Activated B cell treated with CpG ODN at 0.5 μM for 24 hours (primary cell): ENCODE measurements around the gene CYS1. TPM values are rescaled to one million over a fixed set of nuclear protein-coding genes. Genes with fewer than 3 reads are reported as not detected.

Experiments used
- ATAC-seq: fragments of 200-7000 bp; cut with Tn5 transposase; one replicate; pipeline ENCODE4 v1.10.0; 2021; ENCODE audit warnings: low read depth, mild to moderate bottlenecking, moderate library complexity
- CTCF ChIA-PET: fragments of 350-600 bp; sonication (Branson Sonifier 250); formaldehyde crosslinking; loops from one replicate; lab custom pipeline; 2021; ENCODE audit warnings: antibody characterized with exemption; lab: Charles Lee
- POLR2A ChIA-PET: fragments of 350-600 bp; sonication (Branson Sonifier 250); formaldehyde crosslinking; loops from one replicate; lab custom pipeline; 2021; ENCODE audit warnings: antibody characterized with exemption; lab: Charles Lee
- DNase-seq: peaks from one replicate; pipeline ENCODE4 v3.0.0; 2022
- H3K27ac Mint-ChIP-seq: one replicate; pipeline ENCODE4 v1.8.0; 2020; ENCODE audit warnings: mixed read lengths
- H3K27me3 Mint-ChIP-seq: one replicate; pipeline ENCODE4 v1.8.0; 2021; ENCODE audit warnings: mixed read lengths
- H3K36me3 Mint-ChIP-seq: one replicate; pipeline ENCODE4 v1.8.0; 2021; ENCODE audit warnings: low read depth, mixed read lengths
- H3K4me1 Mint-ChIP-seq: one replicate; pipeline ENCODE4 v1.8.0; 2021; ENCODE audit warnings: mixed read lengths
- H3K4me3 Mint-ChIP-seq: one replicate; pipeline ENCODE4 v1.8.0; 2020; ENCODE audit warnings: mild to moderate bottlenecking, mixed read lengths
- H3K9me3 Mint-ChIP-seq: one replicate; pipeline ENCODE4 v1.8.0; 2020; ENCODE audit warnings: mixed read lengths
- intact Hi-C: fragments of 100-400 bp; cut with micrococcal nuclease; formaldehyde crosslinking; loops from one replicate; pipeline ENCODE4 v1.15.1; 2024
- total RNA-seq: library from RNA; stranded (reverse); gene quantifications from 2 replicates; pipeline ENCODE4 v1.2.3, GENCODE V29; 2022
- TF ChIP-seq, protein P1 (sequence below): fragments of 200-600 bp; IDR thresholded peaks from one replicate; pipeline ENCODE4 v1.8.0; 2022; ENCODE audit warnings: antibody characterized with exemption, mild to moderate bottlenecking

The CYS1 gene
- total RNA-seq, 1 donor from 2014 or later, result 0.42 TPM

DNA sequence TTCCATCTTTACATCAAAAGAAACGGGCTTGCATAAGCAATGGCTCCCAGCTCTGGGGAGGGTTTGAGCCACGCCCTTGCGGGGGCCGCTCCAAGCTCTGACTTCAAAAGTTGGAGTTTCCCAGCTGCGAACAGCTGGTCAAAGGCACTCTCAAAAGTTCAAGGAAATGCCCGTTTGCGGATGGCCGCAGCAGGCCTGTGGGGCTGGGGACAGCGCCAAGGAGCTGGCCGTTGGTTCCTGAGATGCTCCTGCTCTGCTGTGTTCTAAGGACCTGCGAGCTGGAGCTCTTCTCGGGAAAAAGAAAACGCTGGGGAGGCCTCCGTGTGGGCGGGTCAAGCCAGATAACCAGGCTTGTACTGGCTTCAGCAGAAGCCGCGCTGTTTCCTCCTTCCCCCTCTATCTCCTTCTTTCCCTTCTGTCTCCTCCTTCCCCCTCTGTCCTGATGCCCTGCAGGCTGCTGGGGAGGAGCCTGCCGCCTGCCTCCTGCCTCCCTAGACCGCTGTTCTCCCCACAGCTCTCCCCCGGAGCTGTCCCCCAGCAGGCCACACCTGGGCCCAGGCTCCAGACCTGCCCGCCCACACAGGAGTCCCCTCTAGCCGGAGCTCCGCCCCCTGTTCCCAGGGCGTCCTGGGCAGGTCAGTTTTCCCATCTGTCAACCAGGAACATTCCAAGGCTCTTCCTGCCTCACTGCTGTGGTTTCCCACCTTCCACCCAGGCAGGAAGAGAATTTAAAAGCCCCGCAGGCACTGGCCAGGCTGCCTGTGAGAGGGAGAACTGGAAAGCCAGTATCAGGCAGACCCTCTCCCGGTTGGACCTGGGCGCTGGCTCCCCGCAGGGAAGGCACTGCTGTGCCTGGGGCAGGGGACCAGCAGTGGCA lies 22.7 kb downstream of the CYS1 start:
- ChIA-PET POLR2A (no interaction called here), CTCF (interaction anchor here (1.4 to 1.9 kb wide), 3 partner anchors 15 to 377 kb away, joined by 7 to 10 read pairs (median 7); no protein-coding TSS in a partner anchor)
- ATAC-seq (no peak), DNase-seq (no peak)
- H3K36me3 Mint-ChIP-seq, result peaks cover 32% of the 10 kb centered on the region
- TF ChIP-seq, protein P1, sequence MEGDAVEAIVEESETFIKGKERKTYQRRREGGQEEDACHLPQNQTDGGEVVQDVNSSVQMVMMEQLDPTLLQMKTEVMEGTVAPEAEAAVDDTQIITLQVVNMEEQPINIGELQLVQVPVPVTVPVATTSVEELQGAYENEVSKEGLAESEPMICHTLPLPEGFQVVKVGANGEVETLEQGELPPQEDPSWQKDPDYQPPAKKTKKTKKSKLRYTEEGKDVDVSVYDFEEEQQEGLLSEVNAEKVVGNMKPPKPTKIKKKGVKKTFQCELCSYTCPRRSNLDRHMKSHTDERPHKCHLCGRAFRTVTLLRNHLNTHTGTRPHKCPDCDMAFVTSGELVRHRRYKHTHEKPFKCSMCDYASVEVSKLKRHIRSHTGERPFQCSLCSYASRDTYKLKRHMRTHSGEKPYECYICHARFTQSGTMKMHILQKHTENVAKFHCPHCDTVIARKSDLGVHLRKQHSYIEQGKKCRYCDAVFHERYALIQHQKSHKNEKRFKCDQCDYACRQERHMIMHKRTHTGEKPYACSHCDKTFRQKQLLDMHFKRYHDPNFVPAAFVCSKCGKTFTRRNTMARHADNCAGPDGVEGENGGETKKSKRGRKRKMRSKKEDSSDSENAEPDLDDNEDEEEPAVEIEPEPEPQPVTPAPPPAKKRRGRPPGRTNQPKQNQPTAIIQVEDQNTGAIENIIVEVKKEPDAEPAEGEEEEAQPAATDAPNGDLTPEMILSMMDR, result no peak
- H3K4me1 Mint-ChIP-seq, result peaks cover 4% of the 10 kb centered on the region
- H3K9me3 Mint-ChIP-seq, result no peaks in the 10 kb centered on the region
- H3K27ac Mint-ChIP-seq, result no peak overlapping the region
- H3K27me3 Mint-ChIP-seq, result peaks cover 3% of the 10 kb centered on the region
- H3K4me3 Mint-ChIP-seq, result no peak overlapping the region
- intact Hi-C loops, result no loop called here

DNA sequence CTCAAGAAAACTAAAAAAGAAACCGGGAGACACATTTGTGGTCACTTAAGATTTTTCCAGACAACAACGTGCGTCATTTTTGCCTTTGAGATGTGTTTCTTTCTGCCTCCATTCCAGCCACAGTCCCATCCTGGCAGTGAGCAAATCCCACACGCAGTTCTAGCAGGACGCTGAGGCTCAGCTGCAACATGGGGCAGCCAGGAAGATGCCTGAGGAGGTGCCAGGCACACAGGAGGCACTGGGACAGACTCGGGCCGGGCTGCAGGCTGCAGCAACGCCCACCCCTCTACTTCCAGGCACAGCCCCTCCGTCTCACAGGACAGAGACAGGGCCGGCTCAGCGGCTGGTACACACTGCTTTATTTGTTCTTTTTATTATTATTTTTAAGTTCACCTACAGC lies 23.8 kb downstream of the CYS1 start:
- intact Hi-C loops, result no loop called here
- H3K36me3 Mint-ChIP-seq, result peaks cover 39% of the 10 kb centered on the region

DNA sequence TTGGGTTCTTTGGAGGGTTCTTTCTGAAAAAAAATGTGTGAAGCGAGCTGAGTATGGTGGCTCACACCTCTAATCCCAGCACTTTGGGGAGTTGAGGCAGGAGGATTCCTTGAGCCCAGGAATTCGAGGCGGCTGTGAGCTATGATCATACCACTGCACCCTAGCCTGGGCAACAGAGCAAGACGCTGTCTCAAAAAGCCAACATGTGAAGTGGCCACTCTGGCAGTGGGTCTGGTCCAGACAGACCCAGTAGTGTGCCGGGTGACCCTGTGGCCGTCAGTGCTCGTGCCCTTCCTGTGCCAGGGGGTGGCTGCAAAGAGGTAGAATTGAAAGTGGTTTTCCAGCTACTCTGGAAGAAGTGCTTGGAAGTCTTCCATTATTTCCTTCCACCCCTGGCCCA lies 25.2 kb downstream of the CYS1 start:
- TF ChIP-seq, protein P1, result no peak
- H3K9me3 Mint-ChIP-seq, result no peaks in the 10 kb centered on the region
- peaks cover 4% of the 10 kb centered on the region for H3K4me1 Mint-ChIP-seq
- H3K4me3 Mint-ChIP-seq, result no peak overlapping the region
- POLR2A ChIA-PET, result no interaction called here
- DNase-seq, result no peak
- intact Hi-C loops, result no loop called here
- ATAC-seq, result no peak
- peaks cover 44% of the 10 kb centered on the region for H3K36me3 Mint-ChIP-seq
- CTCF ChIA-PET, result no interaction called here
- no peak overlapping the region for H3K27ac Mint-ChIP-seq
- peaks cover 3% of the 10 kb centered on the region for H3K27me3 Mint-ChIP-seq

More for the DNA sequence above, 23.8 kb downstream of the CYS1 start:
- H3K27ac Mint-ChIP-seq, result no peak overlapping the region
- TF ChIP-seq, protein P1, result no peak
- no peak for DNase-seq
- CTCF ChIA-PET, result interaction anchor here (1.4 to 1.9 kb wide), 2 partner anchors 73 to 378 kb away, joined by 7 to 10 read pairs; no protein-coding TSS in a partner anchor
- H3K9me3 Mint-ChIP-seq, result no peaks in the 10 kb centered on the region
- peaks cover 4% of the 10 kb centered on the region for H3K4me1 Mint-ChIP-seq
- POLR2A ChIA-PET, result no interaction called here
- ATAC-seq, result no peak
- H3K27me3 Mint-ChIP-seq, result peaks cover 3% of the 10 kb centered on the region
- no peak overlapping the region for H3K4me3 Mint-ChIP-seq

DNA sequence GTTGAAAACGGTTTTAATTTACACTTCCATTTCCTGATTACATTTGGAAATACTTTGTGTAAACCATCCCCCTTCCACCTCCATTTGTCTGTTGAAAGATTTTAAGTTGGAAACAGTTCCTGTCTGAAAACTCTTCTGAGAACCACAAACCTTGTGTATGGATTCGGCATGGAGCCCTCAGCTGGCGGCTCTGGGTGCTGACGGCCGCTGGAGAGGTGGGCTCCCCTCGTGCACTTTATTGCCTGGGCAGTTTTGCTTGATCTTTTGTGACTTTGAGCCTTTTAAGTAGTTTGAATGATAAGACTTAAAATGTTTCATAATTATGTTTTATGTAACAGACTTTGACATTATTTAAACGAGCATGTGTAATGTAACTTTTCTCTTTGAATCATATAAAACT lies 25.8 kb downstream of the CYS1 start:
- no peak for ATAC-seq
- CTCF ChIA-PET, result interaction anchor here (11.1 kb wide), 1 partner anchor 71 kb away, joined by 208 read pairs; no protein-coding TSS in a partner anchor
- Mint-ChIP-seq H3K27me3 (peaks cover 3% of the 10 kb centered on the region), H3K4me3 (no peak overlapping the region), H3K27ac (no peak overlapping the region), H3K4me1 (peaks cover 4% of the 10 kb centered on the region), H3K36me3 (peaks cover 50% of the 10 kb centered on the region), H3K9me3 (no peaks in the 10 kb centered on the region)
- no peak for DNase-seq
- TF ChIP-seq, protein P1, result no peak
- intact Hi-C loops, result no loop called here
- POLR2A ChIA-PET, result no interaction called here

DNA sequence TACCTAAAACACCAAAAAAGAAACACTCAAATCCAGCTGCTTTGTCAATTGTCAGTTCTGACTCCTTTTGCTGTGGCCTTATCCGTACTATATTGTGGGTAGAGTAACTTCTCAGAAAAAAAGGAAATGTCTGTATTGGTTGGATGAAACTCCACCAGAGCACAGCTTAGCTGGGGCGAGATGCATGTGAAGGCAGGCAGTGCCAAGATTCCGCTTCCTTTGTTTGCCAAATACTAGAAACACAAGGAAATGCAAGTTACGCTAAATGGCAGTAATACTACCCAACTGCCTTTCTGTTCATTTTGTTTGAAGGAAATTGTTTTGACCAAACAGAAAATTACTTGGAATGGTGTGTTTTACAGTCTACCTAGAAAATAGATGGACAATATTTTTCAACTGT lies 26.9 kb downstream of the CYS1 start:
- CTCF ChIA-PET, result interaction anchor here (1.8 to 11.1 kb wide), 2 partner anchors 19 to 70 kb away, joined by 5 to 208 read pairs; no protein-coding TSS in a partner anchor
- peaks cover 57% of the 10 kb centered on the region for H3K36me3 Mint-ChIP-seq

More for the DNA sequence above, 26.9 kb downstream of the CYS1 start:
- Mint-ChIP-seq H3K27me3 (peaks cover 3% of the 10 kb centered on the region), H3K4me1 (peaks cover 7% of the 10 kb centered on the region), H3K9me3 (no peaks in the 10 kb centered on the region), H3K4me3 (no peak overlapping the region), H3K27ac (no peak overlapping the region)
- intact Hi-C loops, result no loop called here
- POLR2A ChIA-PET, result no interaction called here
- DNase-seq, result no peak
- ATAC-seq, result no peak
- TF ChIP-seq, protein P1, result no peak
